ENCODE data around the gene ADCY7.
A peak's percentile ranks its signal among the peaks of the same experiment; 100 is the strongest.

Gene ADCY7

DNA sequence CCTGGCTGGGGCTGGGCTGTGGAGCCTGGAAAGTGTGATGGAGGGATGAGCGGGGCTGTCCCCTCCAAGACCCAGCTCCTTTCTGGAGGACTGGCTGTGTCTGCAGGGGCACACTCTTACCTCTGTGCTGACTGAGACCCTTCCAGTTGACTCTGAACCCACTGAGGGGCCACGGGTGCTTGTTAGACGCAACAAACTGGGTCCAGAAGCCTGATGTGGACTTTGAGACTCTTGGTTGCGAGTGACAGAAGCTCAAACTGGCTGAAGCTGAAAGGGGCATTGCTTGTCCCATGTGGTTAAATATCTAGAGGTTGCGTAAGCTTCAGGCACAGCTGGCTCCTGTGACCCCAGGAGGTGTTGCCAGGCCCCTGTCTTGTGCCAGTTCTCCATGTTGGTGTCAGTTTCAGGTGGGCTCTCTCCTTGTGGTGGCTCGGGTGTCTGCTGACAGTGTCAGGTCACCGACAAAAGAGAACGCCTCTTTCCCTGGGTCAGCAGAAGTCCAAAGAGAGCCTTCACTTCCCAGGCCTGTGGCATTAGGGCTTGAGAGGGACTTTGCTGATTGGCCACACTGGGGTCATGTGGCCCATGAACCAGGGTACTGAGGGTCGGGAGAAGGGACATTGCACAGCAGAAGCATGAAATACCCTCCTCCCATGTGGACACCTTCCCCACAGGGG, 16.7 kb downstream of the ADCY7 start:
- DNase-seq (ENCODE audit: low spot score in 2 of 2) (no peak), ATAC-seq (replicated peaks; ENCODE audit: extremely low read depth, poor library complexity, severe bottlenecking) (no peak)
- Mint-ChIP-seq H3K4me3 (peak overlapping the region; percentile 82), H3K4me1 (peaks cover 84% of the 10 kb centered on the region), H3K9me3 (no peaks in the 10 kb centered on the region), H3K36me3 (ENCODE audit: insufficient read depth) (peaks cover 22% of the 10 kb centered on the region), H3K27me3 (no peaks in the 10 kb centered on the region), H3K27ac (ENCODE audit: low read depth) (peak overlapping the region; percentile 88)

GRCh38 chr16:50284131-50284911, 18.0 kb downstream of the ADCY7 start:
- no peak for DNase-seq (ENCODE audit: low spot score in 2 of 2)
- Mint-ChIP-seq H3K4me1 (peaks cover 83% of the 10 kb centered on the region), H3K4me3 (peak overlapping the region; percentile 82), H3K36me3 (ENCODE audit: insufficient read depth) (peaks cover 28% of the 10 kb centered on the region), H3K27ac (ENCODE audit: low read depth) (peak overlapping the region; percentile 88), H3K9me3 (no peaks in the 10 kb centered on the region), H3K27me3 (no peaks in the 10 kb centered on the region)
- no peak for ATAC-seq (replicated peaks; ENCODE audit: extremely low read depth, poor library complexity, severe bottlenecking)

DNA sequence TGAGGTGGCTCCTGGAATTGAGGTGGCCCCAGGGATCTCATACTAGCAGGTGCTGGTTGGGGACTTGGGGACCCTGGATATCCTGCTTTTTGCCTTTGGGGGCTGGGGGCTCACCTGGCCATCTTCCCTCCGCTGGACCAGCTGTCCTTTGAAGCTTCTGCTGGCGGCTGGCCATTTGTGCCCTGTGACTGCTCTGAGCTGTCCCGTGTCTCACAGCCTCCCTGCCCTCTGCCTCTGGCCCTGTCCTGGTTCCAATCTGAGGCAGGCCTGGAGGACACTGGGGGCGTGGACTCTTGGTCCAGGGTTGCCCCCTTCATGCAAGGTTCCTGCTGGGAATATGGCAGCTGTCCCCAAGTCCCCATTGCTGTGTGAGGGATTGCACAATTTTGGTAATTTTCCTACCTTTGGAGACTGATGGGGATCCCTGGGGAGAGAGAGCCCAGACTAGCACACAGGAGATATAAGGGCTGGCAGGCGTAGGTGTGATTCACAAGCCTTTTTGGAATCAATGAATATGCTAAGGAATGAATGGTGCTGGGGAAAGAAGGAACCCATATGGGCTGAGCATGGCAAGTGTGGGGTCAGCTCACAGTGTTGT, 19.2 kb downstream of the ADCY7 start:
- no peak for ATAC-seq (replicated peaks; ENCODE audit: extremely low read depth, poor library complexity, severe bottlenecking)
- H3K27ac Mint-ChIP-seq (ENCODE audit: low read depth): peak overlapping the region; percentile 88
- peak overlapping the region; percentile 82 for H3K4me3 Mint-ChIP-seq
- peaks cover 76% of the 10 kb centered on the region for H3K4me1 Mint-ChIP-seq
- DNase-seq (ENCODE audit: low spot score in 2 of 2): no peak
- H3K9me3 Mint-ChIP-seq: no peaks in the 10 kb centered on the region
- H3K27me3 Mint-ChIP-seq: no peaks in the 10 kb centered on the region
- peaks cover 37% of the 10 kb centered on the region for H3K36me3 Mint-ChIP-seq (ENCODE audit: insufficient read depth)

GRCh38 chr16:50286681-50287080, 20.3 kb downstream of the ADCY7 start:
- Mint-ChIP-seq H3K4me3 (no peak overlapping the region), H3K36me3 (ENCODE audit: insufficient read depth) (peaks cover 40% of the 10 kb centered on the region), H3K27ac (ENCODE audit: low read depth) (no peak overlapping the region), H3K4me1 (peaks cover 66% of the 10 kb centered on the region), H3K27me3 (no peaks in the 10 kb centered on the region), H3K9me3 (no peaks in the 10 kb centered on the region)
- DNase-seq (ENCODE audit: low spot score in 2 of 2) (no peak), ATAC-seq (replicated peaks; ENCODE audit: extremely low read depth, poor library complexity, severe bottlenecking) (no peak)

DNA sequence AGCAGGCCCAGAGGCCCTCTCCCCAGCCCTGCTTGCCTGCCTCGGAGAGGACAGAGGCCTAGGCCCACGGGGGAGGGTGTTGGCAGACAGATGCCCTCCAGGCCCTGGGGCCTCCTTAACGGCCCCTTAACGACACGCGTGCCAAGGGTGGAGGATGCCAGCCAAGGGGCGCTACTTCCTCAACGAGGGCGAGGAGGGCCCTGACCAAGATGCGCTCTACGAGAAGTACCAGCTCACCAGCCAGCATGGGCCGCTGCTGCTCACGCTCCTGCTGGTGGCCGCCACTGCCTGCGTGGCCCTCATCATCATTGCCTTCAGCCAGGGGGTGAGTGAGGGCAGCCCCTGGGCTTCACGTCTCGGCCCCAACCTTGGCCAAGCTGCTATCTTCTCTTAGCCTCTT, 21.7 kb downstream of the ADCY7 start:
- peaks cover 53% of the 10 kb centered on the region for H3K4me1 Mint-ChIP-seq
- H3K9me3 Mint-ChIP-seq: no peaks in the 10 kb centered on the region
- DNase-seq (ENCODE audit: low spot score in 2 of 2): no peak
- H3K27me3 Mint-ChIP-seq: no peaks in the 10 kb centered on the region
- H3K36me3 Mint-ChIP-seq (ENCODE audit: insufficient read depth): peaks cover 36% of the 10 kb centered on the region
- H3K4me3 Mint-ChIP-seq: no peak overlapping the region
- peak overlapping the region; percentile 58 for H3K27ac Mint-ChIP-seq (ENCODE audit: low read depth)
- ATAC-seq (replicated peaks; ENCODE audit: extremely low read depth, poor library complexity, severe bottlenecking): no peak

DNA sequence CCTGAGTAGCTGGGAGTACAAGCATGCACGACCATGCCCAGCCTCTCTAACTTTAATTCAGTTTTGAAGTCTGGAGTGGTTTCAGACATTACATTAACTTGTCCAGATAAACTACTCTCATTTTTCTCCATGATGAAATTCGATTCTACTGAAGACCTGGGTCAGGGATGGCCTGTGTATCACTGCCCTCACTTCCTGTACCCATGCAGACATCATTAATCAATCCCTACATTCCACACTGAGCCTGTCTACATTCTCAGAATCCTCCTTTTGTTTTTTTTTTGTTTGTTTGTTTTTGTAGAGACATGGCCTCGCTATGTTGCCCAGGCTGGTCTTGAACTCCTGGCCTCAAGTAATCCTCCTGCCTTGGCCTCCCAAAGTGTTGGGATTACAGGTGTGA, 22.6 kb downstream of the ADCY7 start:
- Mint-ChIP-seq H3K27ac (ENCODE audit: low read depth) (peak overlapping the region; percentile 84), H3K4me1 (peaks cover 44% of the 10 kb centered on the region), H3K4me3 (peak overlapping the region; percentile 31), H3K36me3 (ENCODE audit: insufficient read depth) (peaks cover 40% of the 10 kb centered on the region), H3K9me3 (no peaks in the 10 kb centered on the region), H3K27me3 (no peaks in the 10 kb centered on the region)
- DNase-seq (ENCODE audit: low spot score in 2 of 2) (no peak), ATAC-seq (replicated peaks; ENCODE audit: extremely low read depth, poor library complexity, severe bottlenecking) (no peak)

GRCh38 chr16:50289950-50290764, 23.8 kb downstream of the ADCY7 start:
- no peaks in the 10 kb centered on the region for H3K27me3 Mint-ChIP-seq
- H3K4me1 Mint-ChIP-seq: peaks cover 32% of the 10 kb centered on the region
- no peak overlapping the region for H3K4me3 Mint-ChIP-seq
- peaks cover 43% of the 10 kb centered on the region for H3K36me3 Mint-ChIP-seq (ENCODE audit: insufficient read depth)
- no peak for ATAC-seq (replicated peaks; ENCODE audit: extremely low read depth, poor library complexity, severe bottlenecking)
- H3K9me3 Mint-ChIP-seq: no peaks in the 10 kb centered on the region
- no peak for DNase-seq (ENCODE audit: low spot score in 2 of 2)
- peak overlapping the region; percentile 84 for H3K27ac Mint-ChIP-seq (ENCODE audit: low read depth)

GRCh38 chr16:50290856-50291255, 24.5 kb downstream of the ADCY7 start:
- H3K4me1 Mint-ChIP-seq: peaks cover 31% of the 10 kb centered on the region
- H3K27ac Mint-ChIP-seq (ENCODE audit: low read depth): no peak overlapping the region
- ATAC-seq (replicated peaks; ENCODE audit: extremely low read depth, poor library complexity, severe bottlenecking): no peak

GRCh38 chr16:50291719-50292565, 25.6 kb downstream of the ADCY7 start:
- H3K4me1 Mint-ChIP-seq: peaks cover 23% of the 10 kb centered on the region
- ATAC-seq (replicated peaks; ENCODE audit: extremely low read depth, poor library complexity, severe bottlenecking) (no peak), DNase-seq (ENCODE audit: low spot score in 2 of 2) (no peak)
- H3K27ac Mint-ChIP-seq (ENCODE audit: low read depth): peak overlapping the region; percentile 74
- H3K9me3 Mint-ChIP-seq: no peaks in the 10 kb centered on the region
- H3K4me3 Mint-ChIP-seq: no peak overlapping the region
- H3K27me3 Mint-ChIP-seq: no peaks in the 10 kb centered on the region
- H3K36me3 Mint-ChIP-seq (ENCODE audit: insufficient read depth): peaks cover 50% of the 10 kb centered on the region

More at GRCh38 chr16:50290856-50291255, 24.5 kb downstream of the ADCY7 start:
- no peak for DNase-seq (ENCODE audit: low spot score in 2 of 2)
- Mint-ChIP-seq H3K27me3 (no peaks in the 10 kb centered on the region), H3K4me3 (no peak overlapping the region), H3K9me3 (no peaks in the 10 kb centered on the region), H3K36me3 (ENCODE audit: insufficient read depth) (peaks cover 48% of the 10 kb centered on the region)

GRCh38 chr16:50292566-50292948, 26.2 kb downstream of the ADCY7 start:
- Mint-ChIP-seq H3K36me3 (ENCODE audit: insufficient read depth) (peaks cover 53% of the 10 kb centered on the region), H3K4me1 (peaks cover 23% of the 10 kb centered on the region), H3K9me3 (no peaks in the 10 kb centered on the region), H3K4me3 (no peak overlapping the region), H3K27me3 (no peaks in the 10 kb centered on the region), H3K27ac (ENCODE audit: low read depth) (peak overlapping the region; percentile 74)
- DNase-seq (ENCODE audit: low spot score in 2 of 2) (no peak), ATAC-seq (replicated peaks; ENCODE audit: extremely low read depth, poor library complexity, severe bottlenecking) (no peak)

GRCh38 chr16:50293041-50293783, 26.9 kb downstream of the ADCY7 start:
- H3K4me1 Mint-ChIP-seq: peaks cover 24% of the 10 kb centered on the region

More at GRCh38 chr16:50293041-50293783, 26.9 kb downstream of the ADCY7 start:
- no peak overlapping the region for H3K4me3 Mint-ChIP-seq
- no peaks in the 10 kb centered on the region for H3K27me3 Mint-ChIP-seq
- H3K27ac Mint-ChIP-seq (ENCODE audit: low read depth): no peak overlapping the region
- H3K36me3 Mint-ChIP-seq (ENCODE audit: insufficient read depth): peaks cover 57% of the 10 kb centered on the region
- no peaks in the 10 kb centered on the region for H3K9me3 Mint-ChIP-seq
- DNase-seq (ENCODE audit: low spot score in 2 of 2): no peak
- ATAC-seq (replicated peaks; ENCODE audit: extremely low read depth, poor library complexity, severe bottlenecking): no peak

All from central memory CD8-positive, alpha-beta T cell (primary cell).